VCaP (cell line): Measurements from ENCODE around the gene PAK1.

Experiments
- H3K27ac ChIP-seq: fragments of 450-650 bp; 2 replicates; pipeline ENCODE4 v1.5.1; 2017
- CTCF ChIP-seq: fragments of 450-650 bp; conservative IDR thresholded peaks from 2 replicates; pipeline ENCODE4 v1.5.1; 2017; ENCODE audit warnings: mild to moderate bottlenecking, moderate library complexity

Gene PAK1

GRCh38 chr11:77436969-77437368 lies 36.9 kb downstream of the PAK1 start:
- peak overlapping the region; percentile 5; the same call in 1 of the 2 replicates for H3K27ac ChIP-seq
- no peak for TF ChIP-seq CTCF

DNA sequence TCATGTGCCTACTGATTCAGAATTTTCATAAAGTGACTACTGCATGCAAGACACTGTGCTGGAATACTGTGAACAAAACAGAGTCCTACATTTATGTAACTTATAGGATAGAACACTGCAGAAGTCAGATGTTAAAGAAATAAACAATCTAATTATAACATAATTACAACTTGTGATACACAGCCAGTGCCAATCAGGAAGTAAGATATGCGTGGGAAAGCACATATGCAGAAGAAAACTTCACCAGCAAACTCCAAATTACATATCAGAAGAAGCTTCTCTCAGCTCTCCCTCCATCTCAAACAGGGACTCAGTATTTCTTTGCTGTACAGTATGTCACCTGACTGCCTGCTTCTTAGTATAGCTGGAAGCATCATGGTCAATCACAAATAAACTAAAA lies 37.4 kb downstream of the PAK1 start:
- peak overlapping the region; percentile 5; the same call in 1 of the 2 replicates for H3K27ac ChIP-seq
- no peak for TF ChIP-seq CTCF

GRCh38 chr11:77435972-77436371 lies 37.9 kb downstream of the PAK1 start:
- H3K27ac ChIP-seq, result no peak overlapping the region
- TF ChIP-seq CTCF, result no peak

- TF ChIP-seq CTCF, result no peak
- H3K27ac ChIP-seq, result no peak overlapping the region
Observed at GRCh38 chr11:77431813-77432212, 42.1 kb downstream of the PAK1 start.

GRCh38 chr11:77428598-77428997 lies 45.3 kb downstream of the PAK1 start:
- TF ChIP-seq CTCF, result no peak
- H3K27ac ChIP-seq, result no peak overlapping the region

GRCh38 chr11:77425346-77425745 lies 48.5 kb downstream of the PAK1 start:
- TF ChIP-seq CTCF, result no peak
- no peak overlapping the region for H3K27ac ChIP-seq

DNA sequence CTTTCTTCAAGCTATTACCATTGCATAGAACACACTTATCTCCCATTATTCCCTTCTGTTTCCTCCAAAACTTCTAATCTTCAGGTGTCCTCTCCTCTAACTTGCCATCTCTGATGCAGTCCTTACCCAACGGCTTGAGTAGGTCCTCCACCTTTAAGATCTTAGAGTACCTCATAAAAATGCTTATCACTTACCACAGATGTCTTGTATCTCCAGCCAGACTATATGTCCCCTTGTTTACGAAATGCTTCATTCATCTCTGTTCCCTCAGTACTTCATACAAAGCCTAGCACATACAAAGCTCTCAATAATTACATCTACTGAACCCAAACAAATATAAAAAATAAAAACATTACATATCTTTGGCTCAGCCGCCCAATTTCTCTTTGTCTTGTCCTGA lies 49.2 kb downstream of the PAK1 start:
- no peak for TF ChIP-seq CTCF
- H3K27ac ChIP-seq, result no peak overlapping the region

- TF ChIP-seq CTCF, result no peak
- H3K27ac ChIP-seq, result no peak overlapping the region
Observed at GRCh38 chr11:77423624-77424023, 50.3 kb downstream of the PAK1 start.
